CD4-positive, CD25-positive, alpha-beta regulatory T cell (primary cell): ENCODE data around the gene NUDT16. TPM values are rescaled to one million over a fixed set of nuclear protein-coding genes. Genes with fewer than 3 reads are reported as not detected.
"Not testable (repeated sequence)": the region's sequence is repeated elsewhere in the genome, so short reads cannot be mapped to it uniquely, and the experiment has no call there.

Source experiments
- ATAC-seq, 2 donors: fragments of 150-1000 bp; cut with Tn5 transposase; one replicate each; pipeline ENCODE4 v1.10.0; 2021; ENCODE audit warnings: low read depth in 2 of 2, moderate number of reproducible peaks in 2 of 2, moderate library complexity in 1 of 2
- DNase-seq, 3 donors: peaks; one replicate each; pipeline versions ENCODE4 v3.0.0 to v3.0.0-alpha.2; 2012 to 2022; ENCODE audit warnings: mixed read lengths in 1 of 3
- H3K27ac ChIP-seq: one replicate; pipeline ENCODE4 v1.7.0; 2013; ENCODE audit warnings: mild to moderate bottlenecking, low read length; ENCODE audit not compliant: insufficient read depth, poor library complexity, severe bottlenecking
- H3K27me3 ChIP-seq: one replicate; pipeline ENCODE4 v1.7.0; 2013; ENCODE audit warnings: low read length; ENCODE audit not compliant: control insufficient read depth, insufficient read depth
- H3K36me3 ChIP-seq: one replicate; pipeline ENCODE4 v1.7.0; 2013; ENCODE audit warnings: mild to moderate bottlenecking, low read length, moderate library complexity; ENCODE audit not compliant: control insufficient read depth, insufficient read depth
- H3K4me1 ChIP-seq: 2 replicates; pipeline ENCODE4 v1.7.0; 2013; ENCODE audit warnings: mild to moderate bottlenecking, low read length; ENCODE audit not compliant: insufficient read depth, control insufficient read depth, poor library complexity, severe bottlenecking
- H3K4me3 ChIP-seq: one replicate; pipeline ENCODE4 v1.7.0; 2013; ENCODE audit warnings: low read depth, mild to moderate bottlenecking, low read length, moderate library complexity
- H3K9me3 ChIP-seq, 2 experiments: 1 replicate in 1 of 2; 2 replicates in 1 of 2; pipeline ENCODE4 v1.7.0; 2013; ENCODE audit warnings: low read length in 2 of 2, mild to moderate bottlenecking in 1 of 2, moderate library complexity in 1 of 2; ENCODE audit not compliant: control insufficient read depth in 2 of 2
- H3K27ac Mint-ChIP-seq, 3 donors: one replicate each; pipeline ENCODE4 v1.8.0; 2020 to 2022; ENCODE audit warnings: mild to moderate bottlenecking in 3 of 3, mixed read lengths in 3 of 3, moderate library complexity in 2 of 3
- H3K27me3 Mint-ChIP-seq: one replicate; pipeline ENCODE4 v1.8.0; 2022; ENCODE audit warnings: mild to moderate bottlenecking, mixed read lengths
- H3K36me3 Mint-ChIP-seq: one replicate; pipeline ENCODE4 v1.8.0; 2020; ENCODE audit warnings: mixed read lengths
- H3K4me1 Mint-ChIP-seq, 4 donors: one replicate each; pipeline ENCODE4 v1.8.0; 2020 to 2022; ENCODE audit warnings: mixed read lengths in 4 of 4, mild to moderate bottlenecking in 1 of 4
- H3K4me3 Mint-ChIP-seq, 4 donors: one replicate each; pipeline ENCODE4 v1.8.0; 2020 to 2022; ENCODE audit warnings: mild to moderate bottlenecking in 4 of 4, mixed read lengths in 4 of 4, moderate library complexity in 3 of 4
- H3K9me3 Mint-ChIP-seq, 7 donors: one replicate each; pipeline ENCODE4 v1.8.0; 2020 to 2022; ENCODE audit warnings: mixed read lengths in 7 of 7, mild to moderate bottlenecking in 3 of 7, moderate library complexity in 2 of 7
- polyA plus RNA-seq, 4 donors: library from polyadenylated mRNA; unstranded; fragments of 300-500 nt; fragmentation: Illumina TruSeq; gene quantifications; one replicate each; pipeline ENCODE4 v1.2.3, GENCODE V29; 2021
- total RNA-seq: library from RNA; stranded (reverse); gene quantifications from one replicate; pipeline ENCODE4 v1.2.3, GENCODE V29; 2022

NUDT16 gene
- total and polyA plus RNA-seq, 5 donors from 2014 or later = 3.6 to 8.6 (median 5.2) TPM

GRCh38 chr3:131353016-131353877 is 28.3 kb upstream of the NUDT16 start:
- Histone ChIP-seq H3K4me1 (no peaks in the 10 kb centered on the region), H3K9me3 (no peaks in the 10 kb centered on the region), H3K27ac (no peak overlapping the region), H3K36me3 (no peaks in the 10 kb centered on the region), H3K27me3 (peaks cover 2% of the 10 kb centered on the region), H3K4me3 (no peak overlapping the region)
- H3K4me3 Mint-ChIP-seq = no peak overlapping the region
- DNase-seq (no peak), ATAC-seq (no peak)
- peaks cover 0 to 5% (median 0%) of the 10 kb centered on the region in 7 donors for H3K9me3 Mint-ChIP-seq
- H3K27ac Mint-ChIP-seq = peak overlapping the region in 1 of 3 donors; percentile 7
- peaks cover 0 to 2% (median 0%) of the 10 kb centered on the region in 4 donors for H3K4me1 Mint-ChIP-seq
- H3K36me3 Mint-ChIP-seq = no peaks in the 10 kb centered on the region
- H3K27me3 Mint-ChIP-seq = peaks cover 7% of the 10 kb centered on the region

- Mint-ChIP-seq H3K27me3 (peaks cover 9% of the 10 kb centered on the region), H3K4me3 (no peak overlapping the region), H3K9me3 (peaks cover 0 to 3% (median 0%) of the 10 kb centered on the region in 7 donors), H3K36me3 (no peaks in the 10 kb centered on the region), H3K4me1 (peaks cover 0 to 2% (median 0%) of the 10 kb centered on the region in 4 donors), H3K27ac (no peak overlapping the region)
- Histone ChIP-seq H3K4me3 (no peak overlapping the region), H3K27ac (no peak overlapping the region), H3K4me1 (no peaks in the 10 kb centered on the region), H3K9me3 (no peaks in the 10 kb centered on the region), H3K27me3 (peaks cover 2% of the 10 kb centered on the region), H3K36me3 (no peaks in the 10 kb centered on the region)
- ATAC-seq = no peak
- no peak for DNase-seq
Observed at GRCh38 chr3:131353986-131354385, 27.6 kb upstream of the NUDT16 start.

GRCh38 chr3:131356006-131356595 is 25.5 kb upstream of the NUDT16 start:
- Histone ChIP-seq H3K4me1 (no peaks in the 10 kb centered on the region), H3K4me3 (no peak overlapping the region), H3K36me3 (no peaks in the 10 kb centered on the region), H3K27ac (no peak overlapping the region), H3K27me3 (peaks cover 2% of the 10 kb centered on the region), H3K9me3 (no peaks in the 10 kb centered on the region)
- peaks cover 21% of the 10 kb centered on the region for H3K27me3 Mint-ChIP-seq
- peaks cover 0 to 3% (median 0%) of the 10 kb centered on the region in 7 donors for H3K9me3 Mint-ChIP-seq
- H3K27ac Mint-ChIP-seq = no peak overlapping the region
- no peak for ATAC-seq
- no peaks in the 10 kb centered on the region for H3K36me3 Mint-ChIP-seq
- H3K4me3 Mint-ChIP-seq = no peak overlapping the region
- H3K4me1 Mint-ChIP-seq = peaks cover 0 to 4% (median under 1%) of the 10 kb centered on the region in 4 donors
- no peak for DNase-seq

GRCh38 chr3:131357275-131357674 is 24.3 kb upstream of the NUDT16 start:
- H3K27me3 ChIP-seq = peaks cover 2% of the 10 kb centered on the region

GRCh38 chr3:131360191-131360755 is 21.3 kb upstream of the NUDT16 start:
- H3K27ac ChIP-seq = no peak overlapping the region

More at GRCh38 chr3:131357275-131357674, 24.3 kb upstream of the NUDT16 start:
- peaks cover 31% of the 10 kb centered on the region for H3K27me3 Mint-ChIP-seq
- no peaks in the 10 kb centered on the region for H3K4me1 ChIP-seq
- H3K9me3 Mint-ChIP-seq = peaks cover 0 to 3% (median 0%) of the 10 kb centered on the region in 7 donors
- ATAC-seq = no peak
- H3K36me3 ChIP-seq = no peaks in the 10 kb centered on the region
- H3K4me3 ChIP-seq = no peak overlapping the region
- peaks cover 0 to 12% (median 4%) of the 10 kb centered on the region in 4 donors for H3K4me1 Mint-ChIP-seq
- no peaks in the 10 kb centered on the region for H3K9me3 ChIP-seq
- H3K27ac Mint-ChIP-seq = no peak overlapping the region
- DNase-seq = no peak
- no peak overlapping the region for H3K27ac ChIP-seq
- no peak overlapping the region for H3K4me3 Mint-ChIP-seq
- no peaks in the 10 kb centered on the region for H3K36me3 Mint-ChIP-seq

GRCh38 chr3:131361066-131361463 is 20.5 kb upstream of the NUDT16 start:
- ATAC-seq = peak in 1 of 2 donors; percentile 9
- H3K27me3 ChIP-seq = peaks cover 13% of the 10 kb centered on the region
- not testable (repeated sequence) for H3K36me3 Mint-ChIP-seq, DNase-seq, H3K27ac Mint-ChIP-seq, H3K4me1 ChIP-seq, H3K36me3 ChIP-seq, H3K4me3 ChIP-seq, H3K9me3 Mint-ChIP-seq, H3K27ac ChIP-seq, H3K4me3 Mint-ChIP-seq, H3K9me3 ChIP-seq
- peaks cover 43% of the 10 kb centered on the region for H3K27me3 Mint-ChIP-seq
- H3K4me1 Mint-ChIP-seq = peaks cover 0 to 15% (median 8%) of the 10 kb centered on the region in 4 donors

More at GRCh38 chr3:131360191-131360755, 21.3 kb upstream of the NUDT16 start:
- H3K27me3 ChIP-seq = peaks cover 12% of the 10 kb centered on the region
- no peak overlapping the region for H3K4me3 ChIP-seq
- no peaks in the 10 kb centered on the region for H3K36me3 Mint-ChIP-seq
- no peak overlapping the region for H3K4me3 Mint-ChIP-seq
- H3K9me3 Mint-ChIP-seq = peaks cover 0 to 6% (median 3%) of the 10 kb centered on the region in 7 donors
- DNase-seq (no peak), ATAC-seq (no peak)
- no peaks in the 10 kb centered on the region for H3K4me1 ChIP-seq
- no peaks in the 10 kb centered on the region for H3K9me3 ChIP-seq
- peaks cover 40% of the 10 kb centered on the region for H3K27me3 Mint-ChIP-seq
- H3K27ac Mint-ChIP-seq = no peak overlapping the region
- peaks cover 0 to 15% (median 8%) of the 10 kb centered on the region in 4 donors for H3K4me1 Mint-ChIP-seq
- H3K36me3 ChIP-seq = no peaks in the 10 kb centered on the region

GRCh38 chr3:131361464-131362421 is 19.8 kb upstream of the NUDT16 start:
- DNase-seq (peak in 1 of 3 donors; percentile 13), ATAC-seq (peak; percentile 8 to 64)
- Mint-ChIP-seq H3K27ac (no peak overlapping the region), H3K9me3 (peaks cover 0 to 9% (median 4%) of the 10 kb centered on the region in 7 donors), H3K4me1 (peaks cover 0 to 15% (median 7%) of the 10 kb centered on the region in 4 donors), H3K4me3 (peak overlapping the region in 3 of 4 donors; percentile 38 to 92 (median 57)), H3K27me3 (peaks cover 43% of the 10 kb centered on the region), H3K36me3 (no peaks in the 10 kb centered on the region)
- Histone ChIP-seq H3K4me1 (no peaks in the 10 kb centered on the region), H3K9me3 (no peaks in the 10 kb centered on the region), H3K27ac (no peak overlapping the region), H3K4me3 (no peak overlapping the region), H3K36me3 (no peaks in the 10 kb centered on the region), H3K27me3 (peaks cover 12% of the 10 kb centered on the region)
